Left renal cortex interstitium (tissue), 4 donors: ENCODE measurements around the gene PLA2R1. TPM values are rescaled to one million over a fixed set of nuclear protein-coding genes. Genes with fewer than 3 reads are reported as not detected.
"Not testable (repeated sequence)": the region's sequence is repeated elsewhere in the genome, so short reads cannot be mapped to it uniquely, and the experiment has no call there.

ENCODE experiments used
- DNase-seq, 4 donors: peaks; one replicate each; pipeline ENCODE4 v3.0.0-alpha.2; 2013; ENCODE audit warnings: low read depth in 4 of 4, low spot score in 2 of 4, missing footprints in 1 of 4
- polyA plus RNA-seq, 4 donors: library from polyadenylated mRNA; unstranded; fragments of 120-200 nt; gene quantifications; one replicate each; pipeline ENCODE4 v1.2.1, GENCODE V29; 2013; ENCODE audit not compliant: insufficient read length in 4 of 4

Gene PLA2R1
- polyA plus RNA-seq, 4 donors = 72.6 to 126 (median 89.2) TPM

DNA sequence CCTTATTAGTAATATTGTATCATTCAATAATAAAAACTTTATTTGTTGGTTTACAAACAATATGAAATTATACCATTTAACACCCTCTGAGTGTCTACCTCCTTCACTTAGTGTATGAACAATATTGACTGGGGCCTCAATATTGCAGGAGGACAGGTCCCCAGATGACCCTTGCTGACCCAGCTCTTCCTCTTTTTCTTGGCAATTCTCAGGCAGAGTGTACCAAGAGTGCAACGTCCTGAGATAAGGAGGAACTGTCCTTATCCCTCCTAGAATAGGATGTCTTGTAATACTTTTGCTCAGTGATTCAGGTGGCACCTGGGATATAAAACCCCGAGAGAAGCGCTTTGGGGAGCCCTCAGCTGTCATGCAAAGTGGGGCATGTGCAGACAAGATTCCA is 76.8 kb downstream of the PLA2R1 start:
- no peak for DNase-seq

DNA sequence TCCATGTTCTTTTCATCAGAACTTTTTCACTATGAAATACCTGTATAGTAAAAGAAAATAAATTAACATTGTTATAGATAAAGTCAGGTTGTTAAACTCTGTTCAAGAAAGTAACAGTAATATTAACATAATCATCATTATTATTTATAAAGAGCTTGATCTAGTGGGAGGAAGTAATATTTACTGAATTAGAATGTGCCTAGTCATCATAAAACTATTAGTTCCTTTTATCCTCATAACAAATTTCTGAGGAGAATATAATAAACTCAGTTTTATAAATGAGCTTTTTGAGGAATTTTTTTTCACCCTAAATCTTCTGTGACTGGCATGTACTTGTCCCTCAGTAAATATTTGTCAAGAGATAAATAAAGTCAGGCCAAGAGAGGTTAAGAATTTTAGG is 78.4 kb downstream of the PLA2R1 start:
- no peak for DNase-seq

DNA sequence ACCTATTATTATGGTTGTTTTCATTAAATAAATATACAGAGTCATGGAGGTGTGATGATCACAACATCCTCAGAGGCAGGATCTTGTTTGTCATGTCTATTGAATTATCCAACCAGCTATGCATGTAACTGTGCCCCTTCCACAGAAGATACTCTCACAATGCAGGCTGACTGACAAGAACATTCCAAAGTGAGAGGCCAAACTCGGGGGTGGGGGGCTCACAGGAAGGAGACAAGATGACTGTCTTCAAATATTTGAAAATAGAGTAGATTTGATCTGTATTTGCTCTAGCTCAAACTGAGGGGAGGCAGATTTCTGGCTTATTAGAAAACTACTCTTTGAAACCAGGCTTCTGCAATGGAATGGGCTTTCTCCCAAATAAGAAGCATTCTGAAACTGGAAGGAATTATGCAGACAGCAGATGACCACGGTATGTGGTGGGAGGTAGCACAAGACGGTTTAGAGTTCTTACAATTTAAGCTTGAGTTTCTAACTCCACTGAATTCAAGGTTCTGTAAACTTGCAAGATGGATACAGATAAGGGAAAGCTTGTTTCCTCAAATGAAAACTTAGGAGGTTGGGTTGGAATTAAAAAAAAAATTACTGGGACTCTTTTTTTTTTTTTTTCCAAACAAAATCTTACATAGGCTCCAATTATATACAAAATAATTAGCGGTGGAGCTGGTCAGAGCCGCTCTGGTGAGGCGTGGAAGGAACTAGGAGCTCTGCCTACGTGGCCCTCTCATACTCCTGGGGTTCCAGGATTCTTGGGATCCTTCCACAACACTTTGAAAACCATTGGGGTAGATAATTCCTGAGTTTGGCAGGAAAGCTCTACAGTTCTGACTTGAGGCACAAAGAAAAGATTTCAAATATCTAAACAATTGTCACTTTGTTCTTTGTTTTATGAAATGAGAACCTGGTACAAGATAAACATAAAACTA is 79.3 kb downstream of the PLA2R1 start:
- DNase-seq = no peak

DNA sequence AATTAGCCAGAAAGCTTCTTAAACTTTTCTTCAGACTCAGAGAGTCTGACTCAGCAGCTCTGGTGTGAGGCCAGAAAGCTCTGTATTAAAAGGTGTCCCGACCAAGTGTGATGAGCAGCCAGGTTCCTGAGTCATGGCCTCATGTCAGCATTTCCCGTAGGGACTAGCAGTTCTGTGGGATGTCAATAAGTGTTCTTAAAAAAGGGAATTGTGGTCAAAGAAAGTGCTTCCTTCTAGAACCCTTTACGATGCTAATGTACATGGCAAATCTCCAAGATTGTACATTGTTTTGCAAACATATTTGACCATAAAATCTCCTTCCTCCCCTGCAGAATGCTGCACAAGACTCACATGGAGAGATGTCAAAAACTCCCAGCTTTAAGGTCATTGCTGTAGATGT is 80.1 kb downstream of the PLA2R1 start:
- no peak for DNase-seq

- DNase-seq = no peak
These were observed 85.8 kb downstream of the PLA2R1 start for GRCh38 chr2:159976527-159977160.

DNA sequence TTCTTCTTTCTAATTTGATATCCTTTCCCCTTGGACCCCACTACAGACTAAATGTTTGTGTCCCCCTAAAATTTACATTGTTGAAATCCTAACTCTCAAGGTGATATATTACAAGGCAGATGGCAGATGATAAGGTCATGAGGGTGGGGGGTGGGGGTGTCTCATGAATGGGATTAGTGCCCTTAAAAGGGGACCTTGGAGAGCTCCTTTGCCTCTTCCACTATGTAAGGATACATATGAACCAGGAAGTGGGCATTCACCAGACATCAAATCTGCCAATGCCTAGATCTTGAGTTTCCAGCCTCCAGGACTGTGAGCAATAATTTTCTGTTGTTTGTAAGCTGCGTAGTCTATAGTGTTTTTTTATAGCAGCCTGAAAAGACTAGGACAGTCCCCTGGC is 89.1 kb downstream of the PLA2R1 start:
- no peak for DNase-seq

- DNase-seq = no peak
These were observed 90.9 kb downstream of the PLA2R1 start for GRCh38 chr2:159971365-159972152.

- DNase-seq = not testable (repeated sequence)
These were observed 91.9 kb downstream of the PLA2R1 start for GRCh38 chr2:159970548-159970947.

- peak in 1 of 4 donors; percentile 46 for DNase-seq
These were observed 94.0 kb downstream of the PLA2R1 start for GRCh38 chr2:159968279-159968900.

- DNase-seq = no peak
These were observed 98.7 kb downstream of the PLA2R1 start for GRCh38 chr2:159963700-159964099.

DNA sequence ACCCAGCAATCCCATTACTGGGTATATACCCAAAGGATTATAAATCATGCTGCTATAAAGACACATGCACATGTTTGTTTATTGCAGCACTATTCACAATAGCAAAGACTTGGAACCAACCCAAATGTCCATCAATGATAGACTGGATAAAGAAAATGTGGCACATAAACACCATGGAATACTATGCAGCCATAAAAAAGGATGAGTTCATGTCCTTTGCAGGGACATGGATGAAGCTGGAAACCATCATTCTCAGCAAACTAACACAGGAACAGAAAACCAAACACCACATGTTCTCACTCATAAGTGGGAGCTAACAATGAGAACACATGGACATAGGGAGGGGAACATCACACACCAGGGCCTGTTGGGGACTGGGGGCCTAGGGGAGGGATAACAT is 99.9 kb downstream of the PLA2R1 start:
- DNase-seq = not testable (repeated sequence)

DNA sequence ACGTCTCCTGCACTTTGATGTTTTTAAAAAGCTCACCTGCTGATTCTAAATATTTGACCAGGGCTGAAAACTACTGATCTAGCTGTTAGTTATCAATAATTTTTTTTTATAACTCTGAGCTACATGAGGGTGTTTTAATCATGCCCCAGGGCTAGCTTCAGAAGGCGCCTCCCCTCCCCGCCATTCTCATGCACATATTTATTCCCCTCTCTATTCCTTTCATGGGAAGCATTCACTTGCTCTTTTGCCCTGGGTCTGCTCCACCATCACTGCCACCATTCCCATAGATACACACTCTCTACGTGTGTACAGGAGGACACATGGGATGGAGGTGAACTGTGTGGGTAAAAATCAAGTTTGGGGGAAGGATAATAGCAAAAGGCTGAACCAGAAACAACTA is 101.0 kb downstream of the PLA2R1 start:
- no peak for DNase-seq

DNA sequence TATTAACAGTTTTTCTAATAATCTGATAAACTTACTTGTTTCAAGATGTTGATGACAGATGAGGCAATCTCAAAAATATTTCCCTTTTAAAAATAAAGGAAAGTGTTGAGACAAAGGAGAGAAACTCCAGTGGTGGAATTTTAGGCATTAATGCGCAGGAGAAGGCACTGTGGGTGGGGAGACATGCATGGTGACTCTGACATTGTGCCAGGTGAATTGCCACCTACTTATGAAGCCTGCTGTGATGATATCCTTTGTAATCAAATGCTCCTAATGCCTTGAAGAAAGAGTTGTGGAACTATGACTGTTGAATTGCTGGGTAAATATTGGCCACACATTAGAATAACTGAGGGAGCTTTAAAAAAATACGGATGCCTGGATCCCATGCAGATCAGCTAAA is 101.4 kb downstream of the PLA2R1 start:
- DNase-seq = no peak

- DNase-seq = no peak
These were observed 102.0 kb downstream of the PLA2R1 start for GRCh38 chr2:159960414-159960813.

DNA sequence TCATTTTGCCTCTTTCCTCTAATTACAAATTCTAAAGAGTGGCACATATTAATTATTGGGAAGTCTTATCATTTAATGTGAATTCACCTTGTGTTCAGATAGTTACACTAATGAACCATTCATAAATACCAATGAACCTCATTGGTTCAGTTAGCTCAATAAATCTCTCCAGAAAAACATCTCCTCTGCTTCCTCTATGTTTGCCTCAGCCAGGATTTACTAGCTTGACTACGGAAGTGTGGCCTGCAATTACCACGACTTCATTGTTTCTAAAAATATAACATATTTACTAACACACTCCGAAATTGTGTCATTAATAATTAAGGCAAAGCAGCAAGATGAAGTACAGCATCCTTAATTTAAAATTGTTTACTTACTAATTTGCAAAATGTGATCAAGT is 103.3 kb downstream of the PLA2R1 start:
- no peak for DNase-seq

DNA sequence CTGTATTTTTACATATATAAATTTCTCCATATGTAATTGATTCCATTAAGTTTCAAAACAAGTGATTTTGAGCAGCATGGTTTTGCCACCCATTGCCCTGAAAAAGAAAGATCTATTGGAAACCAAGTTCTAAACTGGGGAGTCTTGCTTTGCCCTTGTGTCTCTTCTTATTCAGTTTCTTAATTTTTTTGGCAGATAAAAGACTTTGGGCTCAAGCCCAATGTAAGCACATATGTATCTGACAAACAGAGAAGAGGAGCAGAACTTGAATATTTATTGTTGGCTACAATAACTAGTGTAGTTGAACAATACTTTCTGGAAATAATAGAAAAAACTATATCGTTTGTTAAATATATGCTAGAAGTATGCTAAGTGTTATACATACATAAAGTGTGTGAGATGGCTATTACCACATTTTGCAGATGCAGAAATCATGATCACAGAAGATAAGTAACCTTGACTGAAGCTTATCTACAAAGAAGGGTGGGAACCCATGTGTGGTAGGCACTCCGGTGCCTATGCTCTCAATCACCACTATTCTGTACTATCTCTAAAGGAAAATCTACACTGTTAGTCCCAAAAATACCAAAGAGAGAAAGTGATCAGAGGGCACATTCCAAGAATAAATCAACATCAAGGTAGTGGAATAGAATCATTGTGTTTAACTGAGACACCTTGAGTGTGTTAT is 109.1 kb downstream of the PLA2R1 start:
- no peak for DNase-seq

DNA sequence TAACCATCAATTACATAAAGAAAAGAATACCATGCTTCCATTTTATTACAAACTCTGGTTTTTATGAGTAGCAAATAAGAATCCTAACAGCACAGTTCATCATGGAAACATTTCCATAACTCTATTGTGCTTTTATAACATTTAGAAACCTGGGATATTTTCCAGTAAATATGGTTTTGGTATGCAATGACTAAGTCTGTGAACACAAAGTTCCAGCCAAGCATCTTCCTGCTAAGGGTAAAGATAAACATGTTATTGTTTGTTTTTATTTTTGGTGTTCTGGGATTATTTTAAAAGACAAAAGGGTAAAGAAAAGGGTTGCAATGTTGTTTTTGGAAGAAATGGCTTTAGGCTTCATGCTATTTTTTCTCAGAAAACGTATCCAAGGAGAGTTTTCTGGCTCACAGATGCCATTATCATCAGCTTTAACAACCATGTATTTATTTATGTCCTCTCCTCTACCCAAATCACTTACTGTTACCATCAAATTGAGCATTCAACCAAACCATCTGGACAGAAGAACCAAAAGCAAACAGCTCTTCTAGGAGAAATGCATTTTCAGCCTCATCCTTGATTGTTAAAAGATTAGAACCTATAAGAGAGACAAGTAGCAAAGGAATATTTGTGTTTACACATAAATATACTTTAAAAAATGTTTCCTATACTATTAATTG is 116.0 kb downstream of the PLA2R1 start:
- no peak for DNase-seq

DNA sequence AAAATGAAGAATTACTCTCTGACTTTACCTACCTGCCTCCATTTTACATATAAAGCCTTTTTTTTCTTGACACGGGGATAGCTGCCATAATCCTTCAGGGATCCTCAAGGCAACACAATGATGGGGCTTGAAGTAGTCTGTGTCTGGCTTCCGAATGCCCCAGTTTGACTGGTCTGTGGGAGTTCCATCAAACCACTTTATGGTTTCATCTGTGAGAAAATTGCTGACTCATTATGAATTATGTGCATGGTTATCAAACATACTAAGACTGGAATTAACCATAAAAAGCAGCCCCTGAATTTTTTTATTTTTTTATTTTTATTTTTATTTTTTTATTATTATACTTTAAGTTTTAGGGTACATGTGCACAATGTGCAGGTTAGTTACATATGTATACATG is 117.5 kb downstream of the PLA2R1 start:
- no peak for DNase-seq

GRCh38 chr2:159942146-159942545 is 120.3 kb downstream of the PLA2R1 start:
- peak in 1 of 4 donors; percentile 53 for DNase-seq

GRCh38 chr2:159941729-159942128 is 120.7 kb downstream of the PLA2R1 start:
- DNase-seq = no peak
